Activated CD4-positive, alpha-beta T cell treated with anti-CD3 and anti-CD28 coated beads, Interleukin-2, amount 50 U/mL, for 24 hours (primary cell): Measurements from ENCODE around the gene TSPO.

Experiments
- DNase-seq, 2 donors: peaks; one replicate each; pipeline ENCODE4 v3.0.0-alpha.2; 2020; ENCODE audit warnings: low read depth in 1 of 2, low spot score in 1 of 2

TSPO gene

DNA sequence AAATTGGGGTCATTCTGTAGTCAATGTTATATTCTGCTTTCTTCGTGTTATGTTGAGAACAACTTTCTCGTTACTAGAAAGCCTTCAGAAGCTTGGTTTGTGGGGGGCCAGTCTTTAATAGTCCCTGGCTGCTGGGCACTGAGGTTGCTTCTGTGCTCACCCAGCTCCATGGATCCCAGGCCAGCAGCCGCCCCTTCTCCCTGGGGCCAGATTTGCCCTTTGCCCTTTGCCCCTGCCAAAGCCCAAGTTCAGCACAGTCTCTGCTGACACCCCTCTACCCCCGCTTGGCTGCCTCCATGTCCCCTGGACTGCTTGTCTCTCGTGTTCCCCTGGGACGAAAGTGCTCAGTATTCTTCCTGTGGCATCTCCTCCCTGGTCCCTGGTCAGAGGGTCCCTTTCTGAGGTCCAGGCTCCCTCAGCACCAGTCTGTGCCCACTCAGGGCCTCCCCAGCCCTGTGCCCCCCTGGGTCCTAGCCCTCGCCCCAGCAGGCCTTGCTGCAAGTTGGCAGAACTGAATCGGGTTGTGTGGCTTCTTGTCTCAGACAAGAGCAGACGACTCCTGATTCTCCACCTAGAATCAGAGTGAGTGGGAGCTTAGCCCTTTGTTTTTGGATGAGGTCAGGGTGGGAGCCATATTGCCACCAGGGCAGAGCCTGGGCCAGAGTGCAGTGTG is 6.7 kb downstream of the TSPO start:
- DNase-seq = no peak

DNA sequence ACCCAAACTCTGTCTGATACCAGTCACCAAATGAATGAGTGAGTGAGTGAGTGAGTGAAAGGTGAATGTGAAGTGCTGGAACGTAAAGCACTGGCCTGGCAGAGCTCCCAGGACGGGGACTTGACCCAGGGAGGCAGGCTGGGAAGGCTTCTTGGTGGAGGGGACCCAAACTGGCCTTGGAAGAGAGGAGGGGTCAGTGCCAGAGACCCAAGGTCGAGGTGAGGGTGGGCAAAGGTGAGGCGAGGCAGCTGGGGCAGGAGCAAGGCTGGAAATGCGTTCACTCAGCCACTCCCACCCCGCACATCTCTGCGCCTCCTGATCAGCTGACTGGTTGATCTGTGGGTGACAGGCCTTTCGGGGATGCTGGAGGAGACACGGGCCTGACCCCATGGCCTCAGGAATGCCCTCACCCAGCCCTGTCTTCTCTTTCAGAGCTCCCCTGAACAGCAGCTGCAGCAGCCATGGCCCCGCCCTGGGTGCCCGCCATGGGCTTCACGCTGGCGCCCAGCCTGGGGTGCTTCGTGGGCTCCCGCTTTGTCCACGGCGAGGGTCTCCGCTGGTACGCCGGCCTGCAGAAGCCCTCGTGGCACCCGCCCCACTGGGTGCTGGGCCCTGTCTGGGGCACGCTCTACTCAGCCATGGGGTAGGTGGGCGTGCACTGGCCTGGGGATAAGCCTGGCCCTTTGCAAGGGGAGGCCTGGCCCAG is 7.6 kb downstream of the TSPO start:
- no peak for DNase-seq

DNA sequence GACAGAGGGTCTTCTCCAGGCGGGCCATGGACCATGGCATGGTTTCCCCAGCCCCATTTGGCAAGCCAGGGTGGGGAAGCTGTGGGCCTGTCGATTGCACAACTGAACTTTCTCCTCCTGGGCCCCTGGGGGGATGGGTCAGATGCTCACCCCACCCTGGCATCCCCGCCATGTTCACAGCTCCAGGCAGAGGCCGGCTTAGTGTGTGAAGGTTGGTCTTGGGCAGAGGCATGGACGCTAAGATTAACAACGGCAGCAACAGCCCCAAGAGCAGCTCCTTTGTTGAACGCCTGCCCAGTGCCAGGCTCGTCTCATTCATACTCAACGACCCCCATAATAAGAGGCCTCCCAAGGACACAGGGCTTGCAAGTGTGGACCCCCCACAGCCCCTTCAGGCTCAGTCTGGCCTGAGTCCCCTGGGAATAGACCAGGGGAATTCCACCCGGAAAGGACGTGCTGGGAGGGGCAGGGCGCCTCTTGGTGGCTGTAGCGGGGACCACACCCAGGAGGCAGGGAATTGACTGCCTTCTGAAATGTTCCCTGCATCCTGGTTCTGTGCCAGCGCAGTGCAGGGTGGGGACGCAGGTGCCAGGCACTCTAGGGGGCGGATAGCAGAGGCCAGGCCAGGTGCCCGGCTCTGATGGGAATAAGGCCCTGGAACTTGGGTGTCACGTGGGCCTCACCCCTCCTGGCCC is 8.3 kb downstream of the TSPO start:
- DNase-seq = no peak

DNA sequence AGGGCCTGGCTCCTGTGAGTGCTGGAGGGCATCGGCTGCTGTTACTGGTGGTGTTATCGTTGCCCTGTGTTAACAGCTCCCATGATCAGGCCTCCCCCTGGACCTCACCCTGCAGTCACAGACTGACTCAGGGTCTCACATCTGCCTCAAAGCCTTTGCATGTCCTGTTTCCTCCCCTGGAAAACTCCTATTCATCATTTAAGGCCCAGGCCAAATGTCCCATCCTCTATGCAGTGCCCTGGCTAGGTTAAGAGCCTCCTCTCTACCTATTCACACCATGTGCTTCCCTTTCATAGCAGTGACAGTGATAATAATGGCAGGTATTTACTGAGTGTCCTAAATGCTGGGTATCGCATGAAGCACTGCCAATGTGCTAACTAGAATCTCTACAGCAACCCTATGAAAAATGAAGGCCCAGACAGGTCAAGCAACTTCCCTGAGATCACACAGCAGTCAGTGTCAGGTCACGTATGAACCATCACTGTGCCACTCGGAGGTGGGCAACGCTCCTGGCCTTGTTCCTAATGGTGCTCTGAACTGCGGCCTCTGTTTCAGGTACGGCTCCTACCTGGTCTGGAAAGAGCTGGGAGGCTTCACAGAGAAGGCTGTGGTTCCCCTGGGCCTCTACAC is 9.3 kb downstream of the TSPO start:
- DNase-seq = no peak

DNA sequence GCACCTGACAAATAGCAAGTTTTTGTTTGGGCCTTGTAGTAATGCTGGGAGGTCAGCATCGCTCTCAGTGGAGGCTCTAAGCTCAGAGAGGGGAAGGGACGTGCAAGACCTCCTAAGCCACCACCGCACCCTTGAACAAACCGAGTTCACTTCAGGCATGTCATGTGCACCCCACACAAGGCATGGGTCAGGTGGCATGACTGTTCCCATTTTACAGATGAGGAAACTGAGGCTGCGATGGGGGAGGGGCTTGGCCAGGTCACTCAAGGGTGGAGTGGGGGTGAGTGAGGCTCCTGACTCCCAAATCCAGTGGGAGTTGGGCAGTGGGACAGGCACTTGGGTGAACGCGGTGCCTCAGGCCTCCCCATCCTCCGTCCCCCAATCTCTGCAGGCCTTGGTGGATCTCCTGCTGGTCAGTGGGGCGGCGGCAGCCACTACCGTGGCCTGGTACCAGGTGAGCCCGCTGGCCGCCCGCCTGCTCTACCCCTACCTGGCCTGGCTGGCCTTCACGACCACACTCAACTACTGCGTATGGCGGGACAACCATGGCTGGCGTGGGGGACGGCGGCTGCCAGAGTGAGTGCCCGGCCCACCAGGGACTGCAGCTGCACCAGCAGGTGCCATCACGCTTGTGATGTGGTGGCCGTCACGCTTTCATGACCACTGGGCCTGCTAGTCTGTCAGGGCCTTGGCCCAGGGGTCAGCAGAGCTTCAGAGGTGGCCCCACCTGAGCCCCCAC is 11.2 kb downstream of the TSPO start:
- DNase-seq = no peak

DNA sequence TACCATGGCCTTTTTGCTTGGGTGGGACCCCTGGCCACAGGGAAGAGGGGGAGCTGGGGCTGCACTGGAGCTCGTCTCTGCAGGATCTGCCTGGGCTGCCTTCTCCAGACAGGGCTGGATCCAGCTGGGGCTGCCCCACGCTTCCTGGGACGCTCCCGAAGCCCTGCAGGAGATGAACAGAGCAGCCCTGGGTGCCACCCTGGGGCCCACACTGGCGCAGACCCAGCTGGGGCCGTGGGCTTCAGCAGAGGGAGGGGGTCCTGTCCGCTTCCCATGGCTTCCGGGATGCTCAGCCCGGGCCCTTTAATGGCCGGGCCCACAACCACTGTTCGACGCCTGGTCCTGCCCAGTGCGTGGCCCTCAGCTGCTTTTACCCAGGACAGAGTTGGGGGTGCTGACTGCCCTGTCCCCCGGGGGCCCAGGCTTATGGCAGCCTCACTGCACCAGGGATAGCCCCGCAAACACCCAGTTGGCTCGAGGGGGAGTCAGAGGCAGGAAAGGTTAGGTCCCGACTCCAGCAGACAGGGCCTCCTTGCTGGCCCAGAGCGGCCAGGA is 12.0 kb downstream of the TSPO start:
- DNase-seq = no peak

DNA sequence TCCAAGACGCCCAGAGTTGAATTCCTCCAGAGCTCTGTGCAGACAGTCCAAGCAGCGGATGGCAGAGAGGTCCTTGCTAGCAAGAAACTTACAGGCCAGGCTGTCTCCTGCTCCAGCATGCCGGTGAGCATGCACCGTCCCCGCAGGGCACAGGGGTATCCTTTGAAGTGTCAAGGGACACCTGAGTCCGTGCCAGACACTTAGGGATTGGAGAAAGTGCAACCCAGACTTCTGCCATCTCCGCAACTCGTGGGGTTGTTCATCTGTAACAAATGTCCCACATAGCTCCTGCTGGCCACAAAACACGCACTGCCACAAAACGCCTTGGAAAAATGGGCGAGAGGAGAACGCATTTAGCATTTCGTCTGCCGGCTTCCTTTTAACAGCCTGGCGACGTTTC is 13.3 kb downstream of the TSPO start:
- no peak for DNase-seq

DNA sequence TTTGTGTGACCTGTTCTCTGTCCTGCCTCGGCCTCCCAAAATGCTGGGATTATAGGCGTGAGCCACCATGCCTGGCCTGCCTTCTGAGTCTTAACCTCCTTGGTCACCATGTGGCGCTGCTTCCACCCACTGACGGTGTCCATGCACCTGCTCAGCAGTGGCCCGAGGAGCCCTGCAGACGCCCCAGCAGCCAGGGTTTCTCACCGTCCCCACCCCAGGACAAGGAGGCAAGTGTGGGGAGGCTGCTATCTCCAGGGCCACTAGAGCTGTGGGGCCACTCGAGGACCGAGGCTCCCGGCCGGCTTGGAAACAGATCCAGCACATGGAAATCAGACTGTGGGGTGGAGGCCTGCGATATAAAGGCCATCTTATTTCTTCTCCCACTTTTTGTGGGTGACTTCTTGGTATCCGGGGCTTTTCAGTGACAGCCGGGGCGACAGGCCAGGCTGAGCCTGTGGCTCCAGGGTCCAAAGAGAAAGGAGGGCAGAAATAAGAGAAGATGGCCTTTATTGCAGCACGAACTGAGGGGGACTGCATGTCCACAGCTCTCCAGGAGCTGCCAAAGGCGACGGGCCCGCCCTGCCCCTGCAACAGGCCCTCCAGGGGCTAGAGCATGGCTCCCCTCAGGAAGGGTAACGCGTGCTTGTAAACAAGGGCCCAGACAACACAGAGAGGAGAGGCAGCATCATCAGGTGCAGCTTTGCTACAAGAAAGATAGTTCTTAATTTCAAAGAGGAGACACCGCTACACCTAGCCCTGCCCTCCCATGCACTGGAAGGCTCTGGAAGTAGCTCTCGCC is 15.0 kb downstream of the TSPO start:
- no peak for DNase-seq

DNA sequence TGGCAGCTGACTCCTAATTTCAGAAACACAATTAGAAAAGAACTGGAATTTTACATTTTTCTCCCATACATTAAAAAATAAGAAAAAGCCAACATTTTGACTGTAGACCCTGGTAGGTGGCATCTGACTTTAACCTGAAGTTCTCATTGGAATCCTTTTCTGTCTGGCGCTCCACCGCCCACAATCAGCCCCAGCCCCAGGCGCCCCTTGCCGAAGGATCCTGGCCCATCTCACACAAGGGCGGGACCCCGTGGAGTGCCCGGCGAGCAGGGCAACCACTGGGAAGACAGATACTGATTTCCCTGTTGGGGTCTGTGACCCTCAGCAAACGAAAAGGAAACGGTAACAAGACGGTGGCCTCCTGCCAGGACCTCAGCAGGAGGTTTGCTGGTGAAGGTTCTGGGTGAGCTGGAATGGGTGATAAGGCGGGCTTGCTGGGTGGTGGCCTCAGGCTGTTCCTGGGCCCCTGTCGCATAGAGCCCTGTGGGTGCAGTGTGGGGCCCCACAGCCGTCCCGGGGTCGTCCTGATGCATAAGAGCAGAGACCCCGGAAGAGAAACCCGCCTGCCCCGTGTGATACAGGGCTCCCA is 15.7 kb downstream of the TSPO start:
- no peak for DNase-seq

DNA sequence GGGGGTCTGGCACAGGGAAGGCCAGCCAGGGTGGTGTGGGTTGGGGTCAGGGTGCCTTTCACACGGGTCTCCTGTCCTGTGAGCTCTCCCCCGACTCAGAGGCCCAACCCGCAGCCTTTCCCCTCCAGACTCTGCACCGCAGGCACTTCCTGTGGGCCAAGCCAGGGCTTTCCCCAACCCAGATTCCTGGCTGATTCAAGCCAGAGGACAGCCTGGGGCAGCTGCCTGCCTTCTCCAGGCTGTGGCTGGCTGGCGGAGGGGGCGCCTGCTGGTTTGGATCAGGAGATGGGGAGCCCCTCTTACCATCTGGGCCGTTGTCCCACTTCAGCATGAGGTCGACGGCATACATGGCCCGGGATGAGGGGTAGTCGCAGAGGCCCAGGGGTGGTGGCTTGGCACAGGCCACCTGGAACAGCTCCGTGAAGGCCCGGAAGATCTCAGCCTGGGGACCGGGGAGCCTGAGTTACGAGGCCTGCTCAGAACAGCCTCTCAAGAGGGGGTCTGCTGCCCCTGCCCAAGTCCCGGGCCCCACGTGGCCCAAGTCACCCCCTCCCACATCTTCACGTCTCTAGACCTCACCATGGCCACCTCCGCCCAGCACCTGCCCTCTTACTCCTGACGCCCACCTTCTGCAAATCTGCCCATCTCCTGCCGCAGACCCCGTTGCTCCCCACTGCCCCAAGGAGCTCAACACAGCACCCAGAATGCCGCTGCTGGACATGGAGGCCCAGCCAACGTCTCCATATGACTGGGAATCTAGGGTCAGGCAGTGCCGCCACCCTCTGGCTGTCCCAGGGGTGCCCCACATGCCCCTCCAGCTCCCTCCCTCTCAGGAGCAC is 17.3 kb downstream of the TSPO start:
- DNase-seq = no peak

DNA sequence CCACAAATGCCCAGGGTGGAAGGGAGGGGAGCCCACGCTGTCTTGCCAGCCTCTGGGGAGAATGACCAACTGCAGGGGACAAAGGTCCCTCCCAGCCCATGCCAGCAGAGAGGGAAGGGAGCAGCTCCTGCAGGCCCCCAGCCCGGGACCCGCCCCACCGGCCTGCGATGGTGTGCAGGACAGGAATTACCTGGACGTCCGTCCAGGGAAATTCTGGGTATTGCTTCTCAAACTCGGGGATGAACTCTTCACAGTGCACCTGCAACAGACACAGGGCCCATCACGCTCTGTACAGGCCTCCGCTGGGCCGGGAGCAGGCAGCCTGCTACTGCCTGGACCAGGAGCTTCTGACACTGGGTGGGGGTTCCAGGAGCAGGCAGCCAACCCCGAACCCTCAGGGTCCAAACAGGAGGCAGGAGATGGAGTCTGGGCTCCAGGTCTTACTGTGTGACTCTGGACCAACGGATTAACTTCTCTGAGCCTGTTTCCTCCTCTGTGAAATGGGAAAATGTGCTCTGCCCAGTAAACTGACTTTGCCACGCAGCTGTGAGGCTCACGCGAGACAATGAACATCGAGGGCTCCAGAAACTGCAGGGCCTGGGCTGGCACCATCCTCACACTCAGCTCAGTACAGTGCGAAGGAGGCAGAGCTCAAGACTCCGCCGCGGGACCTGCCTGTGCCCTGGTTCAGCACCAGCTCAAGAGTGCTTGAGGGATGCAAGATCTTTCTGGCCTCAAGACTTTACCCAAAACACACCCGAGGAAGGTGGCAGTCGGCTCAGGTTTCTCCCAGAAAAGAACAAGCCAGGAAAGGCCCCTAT is 18.2 kb downstream of the TSPO start:
- DNase-seq = no peak

DNA sequence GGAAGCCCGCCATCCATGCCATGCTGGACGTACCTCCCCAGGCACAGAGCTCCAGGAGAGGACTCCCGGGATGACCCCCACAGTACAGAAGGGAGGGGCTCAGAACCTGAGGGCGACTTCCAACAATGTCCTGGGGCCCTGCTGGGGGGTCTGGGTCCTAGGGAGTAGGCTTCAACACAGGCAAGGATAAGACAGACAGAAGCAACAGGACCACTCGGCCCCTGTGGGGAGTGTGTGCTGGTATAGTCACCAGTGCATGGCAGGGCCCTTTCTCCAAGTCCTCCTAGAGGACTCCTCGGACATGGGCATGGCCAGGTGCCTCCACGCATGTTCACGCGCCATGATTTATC is 18.7 kb downstream of the TSPO start:
- no peak for DNase-seq

DNA sequence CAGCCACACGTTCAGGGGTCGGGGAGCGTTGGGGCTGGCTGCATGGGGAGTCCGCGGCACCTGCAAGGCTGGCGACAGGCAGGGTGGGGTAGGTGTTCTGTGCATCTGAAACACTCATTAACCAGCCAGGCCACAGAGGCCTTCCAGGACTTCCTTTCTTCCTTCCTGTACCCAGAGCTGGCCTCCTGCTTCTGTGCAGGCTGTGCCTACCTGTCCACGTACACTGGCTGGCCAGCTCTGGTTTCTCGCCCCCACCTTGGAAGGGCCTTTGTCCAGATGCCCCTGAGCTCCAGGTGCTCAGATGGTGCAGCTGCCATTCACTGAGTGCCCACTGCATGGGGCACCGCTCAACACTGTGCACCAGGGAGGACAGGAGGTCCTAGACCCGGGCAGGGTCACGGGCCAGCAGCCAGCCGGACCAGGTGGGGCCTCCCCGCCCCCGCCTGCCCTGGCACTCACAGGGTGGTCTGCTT is 19.7 kb downstream of the TSPO start:
- no peak for DNase-seq

DNA sequence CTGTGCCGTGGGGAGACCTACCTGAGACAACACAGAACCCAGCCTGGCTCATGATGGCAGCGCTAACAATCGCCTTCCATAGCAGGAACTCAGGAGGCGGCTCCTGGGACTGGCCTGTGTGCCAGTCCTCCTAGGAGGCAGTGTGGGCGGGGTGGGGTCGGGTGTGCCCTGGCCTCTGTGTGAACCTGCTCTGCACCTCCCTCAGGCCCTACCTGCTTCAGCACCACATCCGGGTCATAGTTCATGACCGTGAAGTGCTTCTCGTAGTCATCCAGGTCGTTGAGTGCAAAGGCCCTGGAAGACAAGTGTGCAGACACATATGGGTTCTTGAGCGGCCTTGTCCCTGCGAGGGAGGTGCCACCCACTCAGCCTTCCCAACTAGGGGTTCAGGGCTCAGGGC is 20.2 kb downstream of the TSPO start:
- DNase-seq = no peak

DNA sequence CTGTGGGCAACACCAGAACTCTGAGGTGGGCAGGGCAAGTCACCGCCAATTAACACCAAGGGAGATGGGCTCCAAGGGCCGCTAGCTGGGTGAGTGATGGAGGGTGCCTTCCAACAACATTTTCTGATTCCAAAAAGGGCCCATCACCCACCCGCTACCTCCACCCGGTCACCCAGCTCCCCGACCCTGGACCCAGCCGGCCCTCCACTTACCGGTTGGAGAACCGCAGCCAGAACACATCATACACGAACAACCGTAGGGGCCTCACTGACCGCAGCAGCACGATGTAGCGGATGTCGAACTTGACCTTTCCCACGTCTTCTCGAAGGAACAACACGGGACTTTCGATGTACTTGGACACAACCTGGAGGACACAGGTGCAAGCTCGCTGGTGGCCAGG is 20.8 kb downstream of the TSPO start:
- DNase-seq = no peak

DNA sequence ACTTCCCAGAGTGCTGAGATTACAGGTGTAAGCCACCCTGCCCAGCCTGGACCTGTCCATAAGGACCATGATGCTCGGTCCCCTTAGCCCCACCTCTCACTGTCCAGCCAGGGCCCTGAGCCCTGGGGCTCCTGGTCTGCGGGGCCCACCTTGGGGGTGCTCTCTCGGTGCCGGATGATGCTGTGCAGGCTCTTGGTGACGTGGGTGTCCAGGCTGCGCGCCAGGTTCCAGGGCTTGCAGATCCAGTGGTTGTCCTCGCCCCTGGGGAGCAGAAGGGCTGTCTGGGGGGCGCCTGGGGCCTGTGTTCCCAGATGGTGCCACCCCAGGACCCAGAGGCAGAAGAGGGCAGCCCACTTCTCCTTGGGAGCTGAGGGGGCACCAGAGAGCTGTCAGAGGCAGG is 22.2 kb downstream of the TSPO start:
- no peak for DNase-seq

DNA sequence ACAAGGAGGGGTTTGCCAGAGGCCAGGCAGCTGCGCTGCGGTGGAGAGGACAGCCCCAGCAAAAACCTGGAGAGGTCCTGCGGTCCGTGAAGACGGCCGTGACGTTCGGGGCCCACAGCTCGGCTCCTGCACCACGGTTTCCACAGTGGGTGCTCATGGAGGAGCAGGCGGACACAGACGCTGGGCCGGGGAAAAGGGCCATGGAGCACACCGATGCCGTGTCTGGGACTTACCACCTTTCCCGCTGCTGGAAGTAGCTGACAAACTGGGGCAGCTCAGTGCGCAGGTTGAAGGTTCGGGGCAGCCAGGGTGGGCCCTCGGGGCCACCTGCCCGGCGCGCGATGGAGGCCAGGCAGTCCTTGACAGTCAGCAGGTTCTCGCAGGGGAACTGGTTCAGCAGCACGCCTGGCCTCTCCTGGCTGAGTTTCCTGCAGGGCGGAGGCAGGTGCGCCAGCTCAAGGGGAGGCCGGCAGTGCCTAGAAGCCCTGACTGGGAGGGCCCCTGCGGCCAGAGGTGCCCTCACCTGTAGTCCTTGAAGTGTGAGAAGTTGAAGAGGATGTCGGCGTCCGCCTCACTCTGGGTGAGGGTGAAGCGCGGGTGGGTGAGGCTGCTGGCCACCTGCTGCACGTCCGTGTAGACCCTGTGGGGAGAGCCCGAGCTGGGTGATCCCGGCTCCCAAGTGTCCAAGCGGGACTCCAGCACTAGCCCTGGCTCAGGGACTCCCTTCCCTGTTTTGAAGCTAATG is 22.8 kb downstream of the TSPO start:
- DNase-seq = no peak
